Measurements from ENCODE around the gene ZDHHC5. TPM values are rescaled to one million over a fixed set of nuclear protein-coding genes. Genes with fewer than 3 reads are reported as not detected.

Gene ZDHHC5
- polyA plus RNA-seq (ENCODE audit: insufficient read length in 4 of 4): 10 to 100 TPM; 50.0 to 55.6 (median 53.0) TPM

- DNase-seq (ENCODE audit: low read depth in 4 of 4, low spot score in 2 of 4): peak in 1 of 4 donors; percentile 97
Measured at GRCh38 chr11:57667736-57668433, at the start of gene ZDHHC5. ZDHHC5 (plus strand) TSS chr11:57668114; CDS start chr11:57673091, 4,977 bp downstream.

- no peak for DNase-seq (ENCODE audit: low read depth in 4 of 4, low spot score in 2 of 4)
Measured at GRCh38 chr11:57618438-57618837, 49.5 kb upstream of the ZDHHC5 start.

DNA sequence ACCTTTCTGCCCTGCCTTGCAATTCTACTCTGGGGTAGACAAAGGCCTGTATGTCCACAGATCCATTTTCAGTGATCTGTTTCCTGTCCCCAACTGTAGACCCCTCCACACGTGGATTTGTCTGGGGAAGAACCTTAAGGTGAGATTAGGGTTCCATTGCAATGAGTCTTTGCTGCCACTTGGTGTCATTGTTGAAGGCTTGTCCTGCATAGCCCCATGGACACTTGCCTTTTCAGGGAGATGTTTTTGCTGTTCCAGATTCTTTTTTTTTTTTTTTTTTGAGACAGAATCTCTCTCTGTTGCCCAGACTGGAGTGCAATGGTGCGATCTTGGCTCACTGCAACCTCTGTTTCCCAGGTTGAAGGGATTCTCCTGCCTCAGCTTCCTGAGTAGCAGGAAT, 48.6 kb upstream of the ZDHHC5 start:
- DNase-seq (ENCODE audit: low read depth in 4 of 4, low spot score in 2 of 4): no peak

DNA sequence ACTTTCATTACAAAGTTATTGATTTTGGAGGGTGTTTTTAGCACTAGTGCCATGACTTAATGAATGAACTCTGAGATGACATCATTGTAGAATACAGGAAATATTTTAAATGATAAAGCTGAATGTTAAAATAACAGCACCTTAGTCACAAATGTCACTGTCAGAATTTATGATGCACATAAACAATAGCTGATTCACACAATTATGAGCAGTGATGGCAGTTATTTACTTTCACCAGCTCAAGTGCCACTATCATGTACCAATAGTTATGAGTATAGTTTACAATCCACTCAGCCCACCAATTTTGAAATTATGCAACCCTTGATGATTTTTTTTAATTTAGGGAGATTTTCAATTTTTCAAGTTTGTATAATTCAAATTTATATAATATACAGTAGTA, 47.4 kb upstream of the ZDHHC5 start:
- DNase-seq (ENCODE audit: low read depth in 4 of 4, low spot score in 2 of 4): no peak

GRCh38 chr11:57622263-57622662, 45.7 kb upstream of the ZDHHC5 start:
- no peak for DNase-seq (ENCODE audit: low read depth in 4 of 4, low spot score in 2 of 4)

DNA sequence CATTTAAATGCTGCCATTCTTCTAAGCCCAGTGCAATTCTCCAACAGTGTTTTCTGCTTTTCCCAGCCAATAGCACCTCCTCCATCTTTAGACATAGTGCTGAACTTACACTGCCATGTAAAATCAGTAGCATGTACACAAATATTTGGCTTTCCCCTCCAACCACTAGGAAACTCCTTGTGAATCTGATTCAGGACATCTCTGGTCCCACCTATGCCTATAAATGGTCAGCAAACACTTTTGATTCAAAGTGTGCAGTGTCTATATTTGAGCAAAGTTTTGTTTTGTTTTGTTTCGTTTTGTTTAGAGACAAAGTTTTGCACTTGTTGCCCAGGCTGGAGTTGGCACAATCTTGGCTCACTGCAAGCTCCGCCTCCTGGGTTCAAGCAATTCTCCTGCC, 43.0 kb upstream of the ZDHHC5 start:
- no peak for DNase-seq (ENCODE audit: low read depth in 4 of 4, low spot score in 2 of 4)

GRCh38 chr11:57626895-57627294, 41.0 kb upstream of the ZDHHC5 start:
- no peak for DNase-seq (ENCODE audit: low read depth in 4 of 4, low spot score in 2 of 4)

DNA sequence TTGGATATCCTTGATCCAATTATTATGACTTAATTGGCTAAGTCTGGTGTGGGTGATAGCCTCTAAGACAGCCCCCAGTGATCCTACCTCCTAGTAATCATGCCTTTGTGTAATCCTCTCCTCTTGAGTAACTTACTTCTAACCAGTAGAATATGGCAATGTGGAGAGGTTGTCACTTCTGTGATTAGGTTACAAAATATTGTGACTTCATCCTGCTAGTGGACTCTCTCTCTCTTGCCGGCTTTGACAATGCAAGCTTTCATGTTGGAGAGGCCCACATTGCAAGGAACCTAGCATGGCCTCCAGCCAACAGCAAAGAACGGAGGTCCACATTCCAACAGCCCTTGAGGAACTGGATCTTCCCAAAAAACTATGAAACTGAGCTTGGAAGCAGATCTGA, 37.7 kb upstream of the ZDHHC5 start:
- no peak for DNase-seq (ENCODE audit: low read depth in 4 of 4, low spot score in 2 of 4)

GRCh38 chr11:57632116-57632515, 35.8 kb upstream of the ZDHHC5 start:
- no peak for DNase-seq (ENCODE audit: low read depth in 4 of 4, low spot score in 2 of 4)

DNA sequence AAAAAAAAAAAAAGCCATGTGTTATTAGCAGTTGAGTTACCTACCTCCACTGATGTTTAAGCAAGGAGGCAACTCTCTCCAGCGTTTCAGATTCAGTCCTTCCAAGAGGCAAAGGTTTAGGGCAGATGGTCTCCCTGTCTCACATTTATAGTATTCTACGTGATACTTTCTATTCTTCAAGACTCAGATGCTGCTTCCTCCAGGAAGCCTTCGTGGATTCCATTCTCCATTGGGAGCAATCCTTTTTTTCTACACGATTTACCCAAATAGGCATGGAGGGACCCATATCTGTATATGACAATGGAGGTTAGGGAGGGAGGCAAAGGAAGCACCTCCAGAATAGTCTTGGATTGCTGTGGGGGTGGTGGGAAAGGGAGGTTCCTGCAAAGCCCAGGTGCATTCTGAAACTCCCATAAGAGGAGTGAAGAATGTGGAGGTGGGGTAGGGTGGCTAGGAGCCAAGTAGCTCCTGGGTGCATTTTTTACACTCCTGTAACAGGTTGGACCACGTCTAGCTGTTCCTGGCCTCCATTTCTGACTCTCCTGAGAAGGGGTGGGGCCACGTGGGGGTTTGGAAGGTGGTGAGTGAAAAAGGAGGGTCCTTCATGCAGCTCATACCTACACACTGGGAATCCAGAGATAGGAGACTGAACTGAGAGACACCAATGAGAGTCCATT, 34.4 kb upstream of the ZDHHC5 start:
- DNase-seq (ENCODE audit: low read depth in 4 of 4, low spot score in 2 of 4): no peak

GRCh38 chr11:57634311-57634710, 33.6 kb upstream of the ZDHHC5 start:
- DNase-seq (ENCODE audit: low read depth in 4 of 4, low spot score in 2 of 4): no peak

GRCh38 chr11:57635246-57635645, 32.7 kb upstream of the ZDHHC5 start:
- no peak for DNase-seq (ENCODE audit: low read depth in 4 of 4, low spot score in 2 of 4)

DNA sequence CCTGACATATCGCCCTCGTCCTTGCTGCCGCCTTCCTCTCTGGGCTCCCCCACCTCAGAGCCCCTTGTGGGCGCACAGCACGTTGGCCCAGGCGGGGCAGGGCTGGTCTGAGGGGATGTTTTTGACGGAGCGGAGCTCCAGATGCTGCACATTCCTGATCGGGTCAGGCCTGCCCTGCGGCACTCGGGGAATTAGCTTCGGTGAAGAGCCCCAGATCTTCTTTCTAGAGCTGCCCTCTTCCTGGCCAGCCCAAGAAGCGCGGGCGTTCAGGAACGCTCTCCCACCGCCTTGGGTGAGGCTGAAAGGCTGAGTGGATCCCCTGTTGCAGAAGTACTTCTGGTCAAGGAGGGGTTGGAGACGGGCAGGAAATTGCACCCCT, 30.3 kb upstream of the ZDHHC5 start:
- no peak for DNase-seq (ENCODE audit: low read depth in 4 of 4, low spot score in 2 of 4)

DNA sequence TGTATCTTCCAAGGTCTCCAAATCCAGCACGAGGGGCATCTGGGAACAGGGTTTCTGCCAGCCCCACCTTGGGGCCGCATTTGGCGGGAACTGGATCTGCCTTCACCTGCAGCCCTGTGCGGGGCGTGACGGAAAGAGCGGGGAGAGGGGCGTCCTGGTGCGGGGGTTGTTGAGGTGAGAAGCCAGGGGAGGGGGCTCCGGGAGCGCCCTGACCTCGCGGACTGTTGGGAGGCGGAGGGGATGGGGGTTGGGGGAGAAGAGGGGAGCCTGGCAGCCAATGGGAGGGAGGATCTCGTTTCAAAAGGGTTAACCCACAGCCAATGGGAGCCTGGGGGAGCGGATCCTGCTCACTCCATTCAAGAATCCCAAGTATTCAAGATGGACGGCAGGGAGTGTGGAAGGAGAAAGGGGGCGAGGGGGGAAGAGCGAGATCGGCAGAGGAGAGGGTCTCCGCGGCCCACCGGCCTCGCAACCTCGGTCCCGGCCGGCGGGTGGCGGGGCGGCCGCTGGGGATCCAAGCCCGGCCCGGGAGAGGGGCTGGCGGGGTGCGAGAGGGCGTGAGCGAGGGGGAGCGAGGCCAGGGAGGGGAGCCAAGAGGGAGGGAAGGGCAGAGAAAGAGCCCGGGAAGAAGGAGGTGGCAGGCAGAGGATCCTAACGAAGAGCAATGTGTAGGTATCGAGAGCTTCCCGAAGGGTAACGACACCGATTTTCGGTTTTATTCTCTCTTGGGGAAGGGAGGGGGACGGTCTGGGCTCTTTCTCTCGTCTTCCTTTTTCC, 29.7 kb upstream of the ZDHHC5 start:
- DNase-seq (ENCODE audit: low read depth in 4 of 4, low spot score in 2 of 4): peak in 3 of 4 donors; percentile 79 to 90 (median 84)

- DNase-seq (ENCODE audit: low read depth in 4 of 4, low spot score in 2 of 4): no peak
Measured at GRCh38 chr11:57638811-57639320, 29.0 kb upstream of the ZDHHC5 start.

GRCh38 chr11:57639321-57640067, 28.4 kb upstream of the ZDHHC5 start:
- DNase-seq (ENCODE audit: low read depth in 4 of 4, low spot score in 2 of 4): peak; percentile 84 to 92 (median 91)

- DNase-seq (ENCODE audit: low read depth in 4 of 4, low spot score in 2 of 4): no peak
Measured at GRCh38 chr11:57640068-57640800, 27.7 kb upstream of the ZDHHC5 start.

DNA sequence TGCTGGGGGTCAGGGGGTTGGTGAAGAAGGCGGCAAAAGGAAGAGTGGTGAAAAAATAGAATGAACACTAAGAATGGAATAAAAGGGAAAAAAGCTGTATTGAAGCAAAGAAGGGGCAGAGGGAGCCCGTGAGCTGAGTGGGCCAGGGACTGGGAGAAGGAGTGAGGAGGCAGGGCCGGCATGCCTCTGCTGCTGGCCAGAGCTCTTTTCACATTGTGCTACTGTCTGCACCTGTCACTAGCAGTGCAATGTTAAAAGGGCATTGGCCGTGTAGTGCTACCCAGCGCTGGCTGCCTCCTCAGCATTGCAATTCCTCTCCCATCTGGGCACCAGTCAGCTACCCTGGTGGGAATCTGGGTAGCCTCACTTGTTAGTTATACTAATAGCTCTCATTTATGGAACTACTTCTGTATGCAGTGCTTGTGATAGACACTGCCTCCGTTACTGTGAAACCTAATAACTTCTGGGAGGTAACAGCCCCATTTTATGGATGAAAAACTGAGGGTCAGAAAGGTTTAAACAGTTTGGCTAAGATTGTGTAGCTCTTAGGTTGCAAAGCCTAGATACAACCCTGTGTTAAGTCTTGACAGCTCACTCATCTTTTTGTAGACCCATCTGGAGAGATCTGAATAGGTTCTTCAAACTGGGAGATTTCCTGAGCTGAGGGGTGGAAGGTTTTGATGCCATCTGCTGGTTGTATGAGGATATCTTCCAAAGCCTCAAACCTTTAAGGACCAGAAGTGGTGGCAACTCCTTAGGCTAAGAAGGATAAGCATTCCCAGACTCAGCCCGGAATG, 26.7 kb upstream of the ZDHHC5 start:
- no peak for DNase-seq (ENCODE audit: low read depth in 4 of 4, low spot score in 2 of 4)

- no peak for DNase-seq (ENCODE audit: low read depth in 4 of 4, low spot score in 2 of 4)
Measured at GRCh38 chr11:57643802-57644201, 24.1 kb upstream of the ZDHHC5 start.

Measured in left renal cortex interstitium (tissue), 4 donors.